RWPE1 (cell line): Measurements from ENCODE around the gene VWA5B1.

Source experiments
- CTCF ChIA-PET: fragments of 350-600 bp; sonication (Branson Sonifier 250); formaldehyde crosslinking; extraction: SDS; loops from one replicate; lab custom pipeline; 2021; lab: Yijun Ruan, JAX
- POLR2A ChIA-PET: fragments of 400-600 bp; formaldehyde crosslinking; extraction: SDS; loops from one replicate; lab custom pipeline; 2020; ENCODE audit warnings: antibody characterized with exemption; ENCODE audit not compliant: low non-redundant PET; lab: Yijun Ruan, JAX
- DNase-seq: peaks from one replicate; pipeline ENCODE4 v3.0.0; 2012; ENCODE audit warnings: low spot score
- H3K27ac ChIP-seq: fragments of 450-650 bp; 2 replicates; pipeline ENCODE4 v1.5.1; 2017
- TF ChIP-seq, protein P1 (sequence below): fragments of 450-650 bp; conservative IDR thresholded peaks from 2 replicates; pipeline ENCODE4 v1.5.1; 2017; ENCODE audit warnings: low read depth, mild to moderate bottlenecking

The VWA5B1 gene

DNA sequence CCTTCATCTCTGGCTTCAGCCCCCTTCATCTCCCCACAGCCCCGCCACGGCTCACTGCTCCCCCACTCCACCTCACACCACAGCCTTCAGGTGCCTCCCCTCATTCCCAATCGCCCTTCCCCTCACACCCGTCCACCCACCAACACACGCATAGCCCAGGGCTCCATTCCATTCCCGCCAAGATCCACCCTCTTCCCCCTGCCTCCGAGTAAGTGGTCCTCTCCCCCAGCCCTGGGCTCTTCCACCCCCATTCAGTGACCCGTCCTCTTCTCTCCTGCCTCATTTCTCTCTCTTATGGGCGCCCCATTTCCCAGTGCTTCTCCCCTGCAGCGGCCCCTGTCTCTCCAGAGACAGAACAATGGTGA, 53.2 kb downstream of the VWA5B1 start:
- ChIA-PET CTCF (no interaction called here), POLR2A (no interaction called here)
- TF ChIP-seq, protein P1, sequence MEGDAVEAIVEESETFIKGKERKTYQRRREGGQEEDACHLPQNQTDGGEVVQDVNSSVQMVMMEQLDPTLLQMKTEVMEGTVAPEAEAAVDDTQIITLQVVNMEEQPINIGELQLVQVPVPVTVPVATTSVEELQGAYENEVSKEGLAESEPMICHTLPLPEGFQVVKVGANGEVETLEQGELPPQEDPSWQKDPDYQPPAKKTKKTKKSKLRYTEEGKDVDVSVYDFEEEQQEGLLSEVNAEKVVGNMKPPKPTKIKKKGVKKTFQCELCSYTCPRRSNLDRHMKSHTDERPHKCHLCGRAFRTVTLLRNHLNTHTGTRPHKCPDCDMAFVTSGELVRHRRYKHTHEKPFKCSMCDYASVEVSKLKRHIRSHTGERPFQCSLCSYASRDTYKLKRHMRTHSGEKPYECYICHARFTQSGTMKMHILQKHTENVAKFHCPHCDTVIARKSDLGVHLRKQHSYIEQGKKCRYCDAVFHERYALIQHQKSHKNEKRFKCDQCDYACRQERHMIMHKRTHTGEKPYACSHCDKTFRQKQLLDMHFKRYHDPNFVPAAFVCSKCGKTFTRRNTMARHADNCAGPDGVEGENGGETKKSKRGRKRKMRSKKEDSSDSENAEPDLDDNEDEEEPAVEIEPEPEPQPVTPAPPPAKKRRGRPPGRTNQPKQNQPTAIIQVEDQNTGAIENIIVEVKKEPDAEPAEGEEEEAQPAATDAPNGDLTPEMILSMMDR = no peak
- no peak for DNase-seq
- H3K27ac ChIP-seq = no peak overlapping the region

DNA sequence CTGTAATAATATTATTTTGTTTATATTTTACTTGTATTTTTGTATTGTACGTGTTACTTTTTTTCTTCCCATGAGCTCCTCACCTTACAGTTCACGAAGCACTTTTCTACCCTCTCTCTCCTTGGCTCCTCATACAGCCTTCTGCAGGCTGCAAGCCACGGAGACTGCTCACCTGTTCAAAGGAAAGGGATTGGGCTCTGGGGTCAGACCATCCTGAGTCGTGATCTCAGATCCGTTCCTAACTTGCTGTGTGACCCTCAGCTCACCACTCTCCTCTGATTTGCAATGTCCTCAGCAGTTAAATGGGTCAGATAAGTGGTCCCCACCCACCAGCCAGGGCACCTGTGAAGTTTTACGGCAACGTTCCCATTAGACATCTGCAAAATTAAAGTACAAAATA, 54.1 kb downstream of the VWA5B1 start:
- POLR2A ChIA-PET = no interaction called here
- CTCF ChIA-PET = interaction anchor here (0.7 kb wide), 1 partner anchor 34 kb away, joined by 3 read pairs; no protein-coding TSS in a partner anchor
- no peak for DNase-seq
- TF ChIP-seq, protein P1 = no peak
- no peak overlapping the region for H3K27ac ChIP-seq

DNA sequence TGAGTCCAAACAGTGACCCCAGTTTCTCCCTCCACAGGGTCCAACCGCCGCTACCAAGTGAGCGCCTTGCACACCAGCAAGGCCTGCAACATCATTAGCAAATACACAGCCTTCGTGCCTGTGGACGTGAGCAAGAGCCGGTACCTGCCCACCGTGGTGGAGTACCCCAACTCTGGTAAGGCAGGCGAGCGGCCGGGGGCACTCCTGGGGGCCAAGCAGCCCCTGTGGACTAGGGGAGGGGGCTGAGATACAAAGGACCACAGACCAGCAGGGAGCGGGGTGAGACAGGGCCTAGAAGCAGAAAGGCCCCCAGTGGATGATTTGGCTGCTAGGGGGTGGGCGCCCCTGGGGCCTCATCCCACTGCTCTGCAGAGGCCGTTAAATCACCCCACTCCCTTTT, 54.7 kb downstream of the VWA5B1 start:
- CTCF ChIA-PET = interaction anchor here (0.7 kb wide), 1 partner anchor 35 kb away, joined by 3 read pairs; no protein-coding TSS in a partner anchor
- no peak for DNase-seq
- TF ChIP-seq, protein P1 = no peak
- no peak overlapping the region for H3K27ac ChIP-seq
- POLR2A ChIA-PET = no interaction called here

DNA sequence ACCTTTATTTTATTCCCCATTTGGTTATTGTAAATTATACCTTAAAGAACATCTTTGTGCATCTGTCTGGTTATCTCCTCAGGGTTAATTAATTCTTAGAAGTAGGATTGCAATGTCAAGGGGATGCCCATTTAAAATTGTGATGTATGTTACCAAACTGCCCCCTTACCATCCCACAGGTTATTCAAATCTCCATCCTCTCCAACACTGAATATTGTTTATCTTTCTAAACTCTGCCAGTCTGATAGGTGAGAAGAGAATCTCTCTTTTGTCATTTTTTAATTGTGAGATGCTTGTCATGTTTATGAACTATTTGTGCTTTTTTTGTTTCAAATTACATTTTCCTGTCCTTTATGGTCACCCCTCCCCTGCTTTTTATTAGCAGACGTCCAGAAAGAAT, 55.8 kb downstream of the VWA5B1 start:
- H3K27ac ChIP-seq = no peak overlapping the region
- TF ChIP-seq, protein P1 = no peak
- no peak for DNase-seq
- POLR2A ChIA-PET = no interaction called here
- CTCF ChIA-PET = interaction anchor here (1.4 kb wide), 1 partner anchor 16 kb away, joined by 3 read pairs; no protein-coding TSS in a partner anchor

DNA sequence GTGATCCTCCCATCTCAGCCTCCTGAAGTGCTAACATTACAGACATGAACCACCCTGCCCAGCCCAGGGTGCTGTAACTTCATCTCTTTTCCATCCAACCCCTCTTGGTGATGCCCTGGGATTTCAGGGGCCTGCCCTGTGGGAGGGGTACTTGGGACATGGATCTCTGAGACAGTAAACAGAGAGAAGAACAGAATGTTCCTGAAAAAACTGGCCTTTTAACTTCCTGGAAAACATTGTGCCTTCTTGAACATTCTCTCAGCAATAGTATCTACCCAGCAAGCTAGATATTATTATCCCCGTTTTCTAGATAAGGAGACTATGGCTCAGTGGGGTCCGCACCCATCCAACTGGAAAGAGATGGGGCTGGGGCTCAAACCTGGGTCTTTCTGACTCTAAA, 57.0 kb downstream of the VWA5B1 start:
- ChIA-PET POLR2A (no interaction called here), CTCF (interaction anchor here (0.6 to 1.4 kb wide), 2 partner anchors 15 to 45 kb away, joined by 3 read pairs; no protein-coding TSS in a partner anchor)
- no peak overlapping the region for H3K27ac ChIP-seq
- no peak for DNase-seq
- TF ChIP-seq, protein P1 = no peak

DNA sequence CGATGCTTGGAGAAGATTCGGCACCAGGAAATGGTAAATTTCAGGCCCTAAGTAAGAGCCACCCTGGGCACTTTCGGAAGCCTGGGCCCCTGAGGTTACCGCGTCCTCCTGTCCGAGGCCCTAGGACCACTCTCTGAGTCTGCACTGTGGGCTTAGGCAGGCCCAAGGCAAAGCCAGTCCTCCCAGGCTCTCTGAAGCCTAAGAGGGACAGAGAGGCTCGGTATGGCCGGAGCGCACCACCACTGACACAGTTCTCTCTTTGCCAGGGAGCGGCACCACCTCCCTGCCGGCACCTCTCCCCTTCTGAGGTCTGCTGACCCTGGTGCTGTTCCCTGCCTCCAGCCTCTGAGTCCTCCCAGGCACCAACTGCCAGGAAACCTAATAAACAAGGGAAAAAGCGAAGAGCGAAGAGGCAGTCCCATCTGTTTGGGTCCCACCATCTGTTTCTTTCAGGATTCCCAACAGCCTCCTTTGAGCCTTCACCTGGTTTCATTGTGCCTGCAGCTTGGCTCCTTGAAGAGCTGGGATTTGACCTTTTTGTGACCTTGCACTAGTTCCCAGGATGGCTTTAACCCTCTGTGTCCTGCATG, 57.7 kb downstream of the VWA5B1 start:
- no peak overlapping the region for H3K27ac ChIP-seq
- DNase-seq = no peak
- ChIA-PET CTCF (no interaction called here), POLR2A (no interaction called here)
- TF ChIP-seq, protein P1 = no peak
